Osteoblast (primary cell): Measurements from ENCODE around the gene DTHD1. TPM values are rescaled to one million over a fixed set of nuclear protein-coding genes. Genes with fewer than 3 reads are reported as not detected.

ENCODE experiments used
- DNase-seq: peaks from one replicate; pipeline ENCODE4 v3.0.0; 2011; ENCODE audit warnings: low spot score, mixed read lengths; ENCODE audit not compliant: insufficient read length; ENCODE audit errors: missing footprints
- H2AFZ ChIP-seq: 2 replicates; pipeline ENCODE4 v1.6.0; 2011; ENCODE audit warnings: mild to moderate bottlenecking, low read length
- H3K27ac ChIP-seq: 2 replicates; pipeline ENCODE4 v1.5.1; 2011; ENCODE audit warnings: mild to moderate bottlenecking, low read depth, low read length, moderate library complexity
- H3K27me3 ChIP-seq: 2 replicates; pipeline ENCODE4 v1.6.0; 2012; ENCODE audit warnings: mild to moderate bottlenecking, control low read depth, inconsistent platforms, low read length, moderate library complexity; ENCODE audit not compliant: insufficient read depth
- H3K36me3 ChIP-seq: 2 replicates; pipeline ENCODE4 v1.5.1; 2011; ENCODE audit warnings: mild to moderate bottlenecking, low read length, control low read depth, moderate library complexity; ENCODE audit not compliant: insufficient read depth
- H3K4me1 ChIP-seq: 2 replicates; pipeline ENCODE4 v1.5.1; 2011; ENCODE audit warnings: mild to moderate bottlenecking, low read length, control low read depth, moderate library complexity; ENCODE audit not compliant: insufficient read depth
- H3K4me2 ChIP-seq: 2 replicates; pipeline ENCODE4 v1.6.0; 2011; ENCODE audit warnings: mild to moderate bottlenecking, low read length; ENCODE audit not compliant: insufficient read depth
- H3K4me3 ChIP-seq: fragments of 200-600 bp; sonication (generic); 3 replicates; pipeline ENCODE4 v1.5.1; 2012; ENCODE audit warnings: mild to moderate bottlenecking, low read length, inconsistent platforms; ENCODE audit not compliant: insufficient read depth
- H3K79me2 ChIP-seq: 2 replicates; pipeline ENCODE4 v1.6.0; 2012; ENCODE audit warnings: mild to moderate bottlenecking, low read length, control low read depth, inconsistent platforms; ENCODE audit not compliant: insufficient read depth
- H3K9me3 ChIP-seq: 2 replicates; pipeline ENCODE4 v1.5.1; 2011; ENCODE audit warnings: low read depth, low read length, control low read depth
- H4K20me1 ChIP-seq: 2 replicates; pipeline ENCODE4 v1.6.0; 2012; ENCODE audit warnings: mild to moderate bottlenecking, low read length, control low read depth; ENCODE audit not compliant: insufficient read depth
- CTCF ChIP-seq: IDR thresholded peaks from 2 replicates; pipeline ENCODE4 v1.5.1; 2011; ENCODE audit warnings: mild to moderate bottlenecking, low read depth, low read length, moderate library complexity; ENCODE audit errors: extremely low read depth
- total RNA-seq: library from RNA; depleted of rRNA; stranded (reverse); fragments of >200 nt; gene quantifications from 2 replicates; pipeline ENCODE4 v1.2.3, GENCODE V29; 2012

DTHD1 gene
- total RNA-seq, 1 donor: not detected

DNA sequence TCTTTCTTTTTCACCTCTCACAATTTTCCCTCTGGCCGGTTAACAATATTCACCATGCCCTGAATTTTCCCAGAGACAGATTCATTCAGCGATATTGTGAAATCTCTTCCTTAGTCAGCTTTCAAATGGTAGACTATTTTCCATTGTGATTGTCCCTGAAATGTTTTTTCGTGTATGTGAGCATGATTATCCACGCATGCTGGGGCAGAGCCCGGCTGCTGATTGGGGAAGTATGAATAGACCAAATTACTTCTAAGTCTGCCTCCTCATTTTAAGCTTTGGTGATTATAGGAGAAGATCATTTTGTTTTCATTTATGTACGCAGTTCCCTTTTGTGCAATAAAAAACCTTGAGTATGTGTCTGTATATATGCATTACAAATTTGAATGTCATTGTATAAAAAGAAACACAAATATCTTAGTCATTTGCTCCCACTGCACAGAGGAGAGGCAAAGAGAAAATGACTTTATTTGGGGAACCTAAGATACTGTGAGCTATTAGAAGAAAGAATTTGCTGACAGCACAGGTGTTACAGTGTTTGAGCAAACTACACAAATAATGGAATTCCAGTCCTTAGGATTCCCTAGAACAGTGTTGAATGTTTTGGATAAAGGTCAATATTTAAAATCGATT, 11.3 kb downstream of the DTHD1 start:
- H3K4me1 ChIP-seq: no peaks in the 10 kb centered on the region
- H3K27ac ChIP-seq: no peak overlapping the region
- H3K27me3 ChIP-seq: no peaks in the 10 kb centered on the region
- no peak for TF ChIP-seq CTCF
- H4K20me1 ChIP-seq: no peaks in the 10 kb centered on the region
- no peaks in the 10 kb centered on the region for H3K36me3 ChIP-seq
- no peak overlapping the region for H3K4me3 ChIP-seq
- H3K79me2 ChIP-seq: no peaks in the 10 kb centered on the region
- no peak for DNase-seq
- no peaks in the 10 kb centered on the region for H3K9me3 ChIP-seq
- no peak overlapping the region for H2AFZ ChIP-seq
- no peak overlapping the region for H3K4me2 ChIP-seq

DNA sequence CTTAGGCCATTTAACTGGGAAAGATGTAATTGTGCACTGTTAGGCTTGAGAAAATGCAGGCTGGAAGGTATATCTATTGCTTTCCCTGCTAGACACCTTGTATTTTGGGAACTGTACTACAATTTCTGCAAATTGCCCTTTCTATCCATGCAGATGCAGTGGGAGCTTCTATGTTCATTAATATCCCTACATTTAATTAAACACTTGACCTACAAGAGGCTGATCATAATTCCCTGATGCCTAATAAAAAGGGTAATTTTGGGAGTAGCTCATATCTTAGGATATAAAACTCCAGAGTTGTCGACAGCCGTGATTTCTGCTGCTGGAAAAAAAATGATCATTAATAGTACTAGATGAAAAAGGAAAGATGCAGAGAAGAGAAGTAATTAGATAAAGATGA, 19.7 kb downstream of the DTHD1 start:
- H4K20me1 ChIP-seq: no peaks in the 10 kb centered on the region
- no peak for TF ChIP-seq CTCF
- no peaks in the 10 kb centered on the region for H3K79me2 ChIP-seq
- DNase-seq: no peak
- H3K27me3 ChIP-seq: no peaks in the 10 kb centered on the region
- H3K4me3 ChIP-seq: no peak overlapping the region
- no peaks in the 10 kb centered on the region for H3K4me1 ChIP-seq
- H3K4me2 ChIP-seq: no peak overlapping the region
- no peak overlapping the region for H2AFZ ChIP-seq
- H3K27ac ChIP-seq: no peak overlapping the region
- H3K36me3 ChIP-seq: no peaks in the 10 kb centered on the region
- peaks cover 2% of the 10 kb centered on the region for H3K9me3 ChIP-seq

DNA sequence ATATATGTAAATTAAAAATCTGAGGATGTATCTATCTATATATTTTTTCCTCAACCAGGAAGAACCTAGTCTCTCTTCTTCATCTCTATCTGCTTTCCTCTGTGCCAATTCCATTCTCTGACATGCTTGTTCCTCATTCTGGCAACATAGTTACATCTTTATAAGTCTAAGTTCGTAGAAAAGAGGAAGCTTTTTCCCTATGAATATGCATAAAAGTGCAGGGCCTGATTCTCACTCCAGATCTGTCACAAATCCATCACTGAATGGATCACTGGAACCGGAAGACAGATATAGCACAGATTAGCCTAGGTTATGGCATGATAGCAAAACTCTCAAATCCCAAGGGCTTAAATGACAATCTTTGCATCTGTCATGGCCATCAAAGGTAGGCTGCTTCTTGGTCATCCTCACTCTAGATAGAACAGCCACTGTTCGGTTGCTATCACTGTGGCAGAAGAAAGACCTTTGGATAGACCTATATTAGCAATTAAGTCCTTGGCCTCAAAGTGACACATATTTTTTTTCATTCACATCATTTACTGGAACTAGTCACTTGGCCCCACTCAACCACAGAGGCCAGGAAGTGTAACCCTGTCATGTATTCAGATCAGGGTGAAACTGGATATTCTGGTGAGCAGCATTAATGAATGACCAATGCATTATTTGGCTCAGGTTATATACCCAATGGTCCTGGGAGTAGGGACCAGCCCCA, 22.2 kb downstream of the DTHD1 start:
- H3K4me1 ChIP-seq: no peaks in the 10 kb centered on the region
- no peak for DNase-seq
- no peak for TF ChIP-seq CTCF
- no peaks in the 10 kb centered on the region for H3K27me3 ChIP-seq
- H3K4me2 ChIP-seq: no peak overlapping the region
- no peaks in the 10 kb centered on the region for H3K36me3 ChIP-seq
- H2AFZ ChIP-seq: no peak overlapping the region
- no peak overlapping the region for H3K27ac ChIP-seq
- H3K9me3 ChIP-seq: peaks cover 6% of the 10 kb centered on the region
- H3K4me3 ChIP-seq: no peak overlapping the region
- H3K79me2 ChIP-seq: no peaks in the 10 kb centered on the region
- no peaks in the 10 kb centered on the region for H4K20me1 ChIP-seq

DNA sequence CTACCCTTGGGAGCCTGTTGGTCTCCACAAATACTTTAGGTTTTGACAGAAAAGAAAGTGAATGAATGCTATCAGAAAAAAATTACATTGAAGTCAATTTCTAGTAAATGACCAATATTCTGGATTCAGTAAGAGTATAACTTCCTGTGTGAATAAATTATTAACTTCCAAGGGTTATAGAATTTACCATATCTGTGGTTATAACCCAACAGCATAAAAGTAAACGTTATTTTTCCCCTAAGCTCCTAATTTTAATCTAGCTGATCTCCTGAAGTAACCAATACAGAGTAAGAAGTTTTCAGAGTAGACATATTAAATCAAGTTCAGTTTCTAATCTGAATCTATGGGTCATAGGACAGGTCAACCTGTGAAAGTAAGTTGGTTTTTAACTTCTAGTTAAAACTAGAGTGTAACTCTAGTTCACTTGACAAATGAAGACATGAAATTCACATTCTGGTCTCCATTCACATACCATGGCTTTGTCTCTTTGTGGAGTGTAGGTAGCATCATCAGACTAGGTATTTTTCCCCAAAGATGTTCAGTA, 22.8 kb downstream of the DTHD1 start:
- Histone ChIP-seq H3K4me2 (no peak overlapping the region), H3K4me1 (no peaks in the 10 kb centered on the region), H3K4me3 (no peak overlapping the region), H3K27me3 (no peaks in the 10 kb centered on the region), H2AFZ (no peak overlapping the region), H3K36me3 (no peaks in the 10 kb centered on the region), H4K20me1 (no peaks in the 10 kb centered on the region), H3K9me3 (peaks cover 6% of the 10 kb centered on the region), H3K79me2 (no peaks in the 10 kb centered on the region), H3K27ac (no peak overlapping the region)
- no peak for TF ChIP-seq CTCF
- no peak for DNase-seq
